ENCODE data around the gene INPP5J.
"Not testable (repeated sequence)": the region's sequence is repeated elsewhere in the genome, so short reads cannot be mapped to it uniquely, and the experiment has no call there.

DNA sequence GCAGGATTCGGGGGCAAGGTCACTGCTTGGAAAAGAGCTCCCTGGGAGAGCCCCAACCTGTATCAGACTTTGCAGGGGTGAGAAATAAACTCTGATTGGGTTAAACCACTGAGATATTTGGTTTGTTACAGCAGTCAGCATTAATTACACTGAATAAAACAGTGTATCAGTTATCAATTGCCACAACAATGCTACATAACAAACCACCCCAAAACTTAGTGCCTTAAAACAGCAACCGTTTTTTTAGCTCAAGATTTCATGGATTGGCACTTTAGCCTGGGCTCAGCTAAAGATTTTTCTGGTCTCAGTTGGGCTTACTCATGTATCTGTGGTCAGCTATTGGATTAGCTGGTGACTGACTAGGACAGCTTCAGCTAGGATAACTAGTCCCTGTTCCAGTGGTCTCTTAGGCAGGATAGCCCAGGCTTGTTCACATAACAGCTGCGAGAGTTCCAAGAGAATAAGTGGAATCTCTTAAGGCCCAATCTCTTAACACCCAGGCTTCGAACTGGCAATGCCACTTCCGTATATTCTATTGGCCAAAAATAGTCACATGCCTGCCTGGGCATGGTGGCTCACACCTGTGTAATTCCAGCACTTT is 49.1 kb upstream of the INPP5J start:
- TF ChIP-seq, protein P1, sequence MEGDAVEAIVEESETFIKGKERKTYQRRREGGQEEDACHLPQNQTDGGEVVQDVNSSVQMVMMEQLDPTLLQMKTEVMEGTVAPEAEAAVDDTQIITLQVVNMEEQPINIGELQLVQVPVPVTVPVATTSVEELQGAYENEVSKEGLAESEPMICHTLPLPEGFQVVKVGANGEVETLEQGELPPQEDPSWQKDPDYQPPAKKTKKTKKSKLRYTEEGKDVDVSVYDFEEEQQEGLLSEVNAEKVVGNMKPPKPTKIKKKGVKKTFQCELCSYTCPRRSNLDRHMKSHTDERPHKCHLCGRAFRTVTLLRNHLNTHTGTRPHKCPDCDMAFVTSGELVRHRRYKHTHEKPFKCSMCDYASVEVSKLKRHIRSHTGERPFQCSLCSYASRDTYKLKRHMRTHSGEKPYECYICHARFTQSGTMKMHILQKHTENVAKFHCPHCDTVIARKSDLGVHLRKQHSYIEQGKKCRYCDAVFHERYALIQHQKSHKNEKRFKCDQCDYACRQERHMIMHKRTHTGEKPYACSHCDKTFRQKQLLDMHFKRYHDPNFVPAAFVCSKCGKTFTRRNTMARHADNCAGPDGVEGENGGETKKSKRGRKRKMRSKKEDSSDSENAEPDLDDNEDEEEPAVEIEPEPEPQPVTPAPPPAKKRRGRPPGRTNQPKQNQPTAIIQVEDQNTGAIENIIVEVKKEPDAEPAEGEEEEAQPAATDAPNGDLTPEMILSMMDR (IDR thresholded peaks at IDR 0.05; ENCODE audit: poor library complexity): not testable (repeated sequence)
- not testable (repeated sequence) for TF ChIP-seq EZH2 (IDR thresholded peaks at IDR 0.05; ENCODE audit: borderline replicate concordance)

Measured in hepatocyte (in vitro differentiated cells).